Neural progenitor cell (in vitro differentiated cells): Measurements from ENCODE around the gene PLAAT4. TPM values are rescaled to one million over a fixed set of nuclear protein-coding genes. Genes with fewer than 3 reads are reported as not detected.

Experiments
- DNase-seq: peaks from one replicate; pipeline ENCODE4 v3.0.0-alpha.2; 2016; ENCODE audit warnings: low spot score
- H2AFZ ChIP-seq: fragments of 200-600 bp; sonication (generic); replicated peaks from 2 replicates; pipeline ENCODE4 v1.6.1; 2016; ENCODE audit warnings: antibody characterized with exemption
- H3F3A ChIP-seq: fragments of 200-600 bp; sonication (generic); 2 replicates; pipeline ENCODE4 v1.6.1; 2016; ENCODE audit warnings: antibody characterized with exemption, low read depth
- H3K27ac ChIP-seq: fragments of 200-600 bp; sonication (generic); 2 replicates; pipeline ENCODE4 v1.5.1; 2016; ENCODE audit warnings: mild to moderate bottlenecking
- H3K27me3 ChIP-seq: fragments of 200-600 bp; sonication (generic); 2 replicates; pipeline ENCODE4 v1.6.1; 2016; ENCODE audit warnings: mild to moderate bottlenecking, moderate library complexity
- H3K36me3 ChIP-seq: fragments of 200-600 bp; sonication (generic); 2 replicates; pipeline ENCODE4 v1.5.1; 2016
- H3K4me1 ChIP-seq: fragments of 200-600 bp; sonication (generic); 2 replicates; pipeline ENCODE4 v1.6.1; 2016; ENCODE audit warnings: mixed run types
- H3K4me2 ChIP-seq: fragments of 200-600 bp; sonication (generic); 2 replicates; pipeline ENCODE4 v1.6.1; 2016
- H3K4me3 ChIP-seq: fragments of 200-600 bp; sonication (generic); 2 replicates; pipeline ENCODE4 v1.5.1; 2016
- H3K79me2 ChIP-seq: fragments of 200-600 bp; sonication (generic); 2 replicates; pipeline ENCODE4 v1.6.1; 2016; ENCODE audit warnings: low read depth
- H3K9ac ChIP-seq: fragments of 200-600 bp; sonication (generic); 2 replicates; pipeline ENCODE4 v1.6.1; 2016
- H3K9me3 ChIP-seq: fragments of 200-600 bp; sonication (generic); 2 replicates; pipeline ENCODE4 v1.5.1; 2016; ENCODE audit warnings: low read depth
- H4K20me1 ChIP-seq: fragments of 200-600 bp; sonication (generic); 2 replicates; pipeline ENCODE4 v1.6.1; 2016; ENCODE audit warnings: low read depth
- H3K27ac Mint-ChIP-seq: 3 replicates; pipeline ENCODE4 v1.8.0; 2021; ENCODE audit warnings: mixed read lengths
- H3K27me3 Mint-ChIP-seq: 2 replicates; pipeline ENCODE4 v1.8.0; 2022; ENCODE audit warnings: low read depth, mild to moderate bottlenecking, inconsistent platforms, moderate library complexity, mixed read lengths; ENCODE audit not compliant: insufficient read depth
- H3K36me3 Mint-ChIP-seq: 3 replicates; pipeline ENCODE4 v1.8.0; 2021; ENCODE audit warnings: mixed read lengths
- H3K4me1 Mint-ChIP-seq: 3 replicates; pipeline ENCODE4 v1.8.0; 2021; ENCODE audit warnings: mixed read lengths
- H3K4me3 Mint-ChIP-seq: 3 replicates; pipeline ENCODE4 v1.8.0; 2021; ENCODE audit warnings: mild to moderate bottlenecking, moderate library complexity, mixed read lengths
- H3K9me3 Mint-ChIP-seq: 3 replicates; pipeline ENCODE4 v1.8.0; 2020; ENCODE audit warnings: mixed read lengths
- CTCF ChIP-seq: fragments of 200-600 bp; sonication (generic); IDR thresholded peaks from 2 replicates; pipeline ENCODE4 v1.5.1; 2017; ENCODE audit warnings: antibody characterized with exemption, mild to moderate bottlenecking
- EZH2 ChIP-seq: fragments of 200-600 bp; sonication (generic); IDR thresholded peaks from 2 replicates; pipeline ENCODE4 v1.6.1; 2017; ENCODE audit warnings: antibody characterized with exemption, mild to moderate bottlenecking, moderate library complexity
- EZH2phosphoT487 ChIP-seq: fragments of 200-600 bp; sonication (generic); IDR thresholded peaks from 2 replicates; pipeline ENCODE4 v1.6.1; 2017; ENCODE audit warnings: antibody characterized with exemption
- total RNA-seq: library from RNA; depleted of rRNA; stranded (reverse); fragments of >200 nt; gene quantifications from 2 replicates; pipeline ENCODE4 v1.2.3, GENCODE V29; 2015; ENCODE audit warnings: low replicate concordance

PLAAT4 gene
- total RNA-seq, 1 donor from 2014 or later: not detected

- no peaks in the 10 kb centered on the region for H3K27me3 ChIP-seq
- no peaks in the 10 kb centered on the region for H4K20me1 ChIP-seq
- H3K36me3 ChIP-seq: no peaks in the 10 kb centered on the region
- Mint-ChIP-seq H3K9me3 (no peaks in the 10 kb centered on the region), H3K36me3 (no peaks in the 10 kb centered on the region), H3K27me3 (peaks cover 7% of the 10 kb centered on the region), H3K4me1 (peaks cover 28% of the 10 kb centered on the region), H3K4me3 (no peak overlapping the region), H3K27ac (no peak overlapping the region)
- H3K27ac ChIP-seq: no peak overlapping the region
- peaks cover 4% of the 10 kb centered on the region for H3K4me1 ChIP-seq
- no peak overlapping the region for H2AFZ ChIP-seq
- no peaks in the 10 kb centered on the region for H3K79me2 ChIP-seq
- no peak for DNase-seq
- no peak for TF ChIP-seq EZH2phosphoT487
- no peak for TF ChIP-seq CTCF
- TF ChIP-seq EZH2: no peak
- H3K9me3 ChIP-seq: no peaks in the 10 kb centered on the region
- no peak overlapping the region for H3K9ac ChIP-seq
- no peak overlapping the region for H3K4me2 ChIP-seq
- no peak overlapping the region for H3K4me3 ChIP-seq
- H3F3A ChIP-seq: no peaks in the 10 kb centered on the region
Measured at GRCh38 chr11:63551889-63552266, 15.3 kb downstream of the PLAAT4 start.

- Histone ChIP-seq H3K4me2 (no peak overlapping the region), H3K27ac (no peak overlapping the region), H3K9me3 (no peaks in the 10 kb centered on the region), H2AFZ (no peak overlapping the region), H4K20me1 (no peaks in the 10 kb centered on the region), H3K4me3 (no peak overlapping the region), H3K79me2 (no peaks in the 10 kb centered on the region), H3K27me3 (no peaks in the 10 kb centered on the region), H3K9ac (no peak overlapping the region), H3K36me3 (no peaks in the 10 kb centered on the region), H3K4me1 (peaks cover 4% of the 10 kb centered on the region), H3F3A (no peaks in the 10 kb centered on the region)
- H3K4me3 Mint-ChIP-seq: no peak overlapping the region
- H3K27me3 Mint-ChIP-seq: peaks cover 7% of the 10 kb centered on the region
- peak overlapping the region; percentile 40 for H3K27ac Mint-ChIP-seq
- DNase-seq: no peak
- peaks cover 28% of the 10 kb centered on the region for H3K4me1 Mint-ChIP-seq
- TF ChIP-seq EZH2: no peak
- no peak for TF ChIP-seq CTCF
- no peak for TF ChIP-seq EZH2phosphoT487
- H3K9me3 Mint-ChIP-seq: no peaks in the 10 kb centered on the region
- no peaks in the 10 kb centered on the region for H3K36me3 Mint-ChIP-seq
Measured at GRCh38 chr11:63552921-63553320, 16.3 kb downstream of the PLAAT4 start.

GRCh38 chr11:63553759-63554158 is 17.2 kb downstream of the PLAAT4 start:
- no peak for DNase-seq
- Mint-ChIP-seq H3K27me3 (peaks cover 7% of the 10 kb centered on the region), H3K27ac (peak overlapping the region; percentile 81), H3K4me1 (peaks cover 28% of the 10 kb centered on the region), H3K9me3 (no peaks in the 10 kb centered on the region), H3K36me3 (no peaks in the 10 kb centered on the region), H3K4me3 (peak overlapping the region; percentile 59)
- H3K79me2 ChIP-seq: no peaks in the 10 kb centered on the region
- H2AFZ ChIP-seq: no peak overlapping the region
- TF ChIP-seq EZH2: no peak
- TF ChIP-seq EZH2phosphoT487: no peak
- TF ChIP-seq CTCF: no peak
- no peak overlapping the region for H3K4me2 ChIP-seq
- no peak overlapping the region for H3K4me3 ChIP-seq
- no peak overlapping the region for H3K9ac ChIP-seq
- H3K27me3 ChIP-seq: no peaks in the 10 kb centered on the region
- no peaks in the 10 kb centered on the region for H3K36me3 ChIP-seq
- H4K20me1 ChIP-seq: no peaks in the 10 kb centered on the region
- no peaks in the 10 kb centered on the region for H3K9me3 ChIP-seq
- no peak overlapping the region for H3K27ac ChIP-seq
- H3F3A ChIP-seq: no peaks in the 10 kb centered on the region
- H3K4me1 ChIP-seq: peaks cover 4% of the 10 kb centered on the region

- Mint-ChIP-seq H3K36me3 (no peaks in the 10 kb centered on the region), H3K9me3 (no peaks in the 10 kb centered on the region), H3K4me3 (peak overlapping the region; percentile 22), H3K4me1 (peaks cover 28% of the 10 kb centered on the region), H3K27me3 (peaks cover 7% of the 10 kb centered on the region), H3K27ac (no peak overlapping the region)
- Histone ChIP-seq H2AFZ (no peak overlapping the region), H3K9me3 (no peaks in the 10 kb centered on the region), H4K20me1 (no peaks in the 10 kb centered on the region), H3K27me3 (no peaks in the 10 kb centered on the region), H3K27ac (no peak overlapping the region), H3K9ac (no peak overlapping the region), H3K4me1 (peaks cover 4% of the 10 kb centered on the region), H3K79me2 (no peaks in the 10 kb centered on the region), H3F3A (no peaks in the 10 kb centered on the region), H3K36me3 (no peaks in the 10 kb centered on the region), H3K4me3 (no peak overlapping the region), H3K4me2 (no peak overlapping the region)
- TF ChIP-seq CTCF (no peak), EZH2phosphoT487 (no peak), EZH2 (no peak)
- no peak for DNase-seq
Measured at GRCh38 chr11:63554877-63555223, 18.2 kb downstream of the PLAAT4 start.
